Activated naive CD8-positive, alpha-beta T cell treated with anti-CD3 and anti-CD28 coated beads, Interleukin-2, amount 10 ng/mL, durations not matched to agents 7 days and 5 days (primary cell): Measurements from ENCODE around the gene ZNF276. TPM values are rescaled to one million over a fixed set of nuclear protein-coding genes. Genes with fewer than 3 reads are reported as not detected.
"Not testable (repeated sequence)": the region's sequence is repeated elsewhere in the genome, so short reads cannot be mapped to it uniquely, and the experiment has no call there.

Source experiments
- ATAC-seq: fragments of 150-1000 bp; cut with Tn5 transposase; one replicate; pipeline ENCODE4 v1.10.0; 2021; ENCODE audit warnings: low read depth, moderate library complexity
- POLR2A ChIA-PET: fragments of 350-600 bp; sonication (Branson Sonifier 250); formaldehyde crosslinking; loops from one replicate; lab custom pipeline; 2021; ENCODE audit warnings: antibody characterized with exemption; lab: Charles Lee
- DNase-seq: peaks from one replicate; pipeline ENCODE4 v3.0.0; 2021
- H3K27ac Mint-ChIP-seq: one replicate; pipeline ENCODE4 v1.8.0; 2022; ENCODE audit warnings: mild to moderate bottlenecking, mixed read lengths
- H3K27me3 Mint-ChIP-seq: one replicate; pipeline ENCODE4 v1.8.0; 2022; ENCODE audit warnings: mild to moderate bottlenecking, moderate library complexity, mixed read lengths
- H3K36me3 Mint-ChIP-seq: one replicate; pipeline ENCODE4 v1.8.0; 2021; ENCODE audit warnings: mild to moderate bottlenecking, mixed read lengths
- H3K4me1 Mint-ChIP-seq: one replicate; pipeline ENCODE4 v1.8.0; 2021; ENCODE audit warnings: mixed read lengths
- H3K4me3 Mint-ChIP-seq: one replicate; pipeline ENCODE4 v1.8.0; 2022; ENCODE audit warnings: mild to moderate bottlenecking, moderate library complexity, mixed read lengths
- H3K9me3 Mint-ChIP-seq: one replicate; pipeline ENCODE4 v1.8.0; 2021; ENCODE audit warnings: mixed read lengths
- total RNA-seq, 2 experiments: library from RNA; stranded (reverse); gene quantifications; one replicate each; pipeline ENCODE4 v1.2.3, GENCODE V29; 2021

Gene ZNF276
- total RNA-seq, 2 experiments from 2014 or later = 98.0 to 107 TPM

- Mint-ChIP-seq H3K36me3 (peaks cover 11% of the 10 kb centered on the region), H3K27me3 (no peaks in the 10 kb centered on the region), H3K27ac (no peak overlapping the region), H3K9me3 (no peaks in the 10 kb centered on the region), H3K4me3 (no peak overlapping the region), H3K4me1 (peaks cover 14% of the 10 kb centered on the region)
- ATAC-seq = no peak
- no peak for DNase-seq
- POLR2A ChIA-PET = no interaction called here
These were observed 29.9 kb upstream of the ZNF276 start for GRCh38 chr16:89691231-89691985.

DNA sequence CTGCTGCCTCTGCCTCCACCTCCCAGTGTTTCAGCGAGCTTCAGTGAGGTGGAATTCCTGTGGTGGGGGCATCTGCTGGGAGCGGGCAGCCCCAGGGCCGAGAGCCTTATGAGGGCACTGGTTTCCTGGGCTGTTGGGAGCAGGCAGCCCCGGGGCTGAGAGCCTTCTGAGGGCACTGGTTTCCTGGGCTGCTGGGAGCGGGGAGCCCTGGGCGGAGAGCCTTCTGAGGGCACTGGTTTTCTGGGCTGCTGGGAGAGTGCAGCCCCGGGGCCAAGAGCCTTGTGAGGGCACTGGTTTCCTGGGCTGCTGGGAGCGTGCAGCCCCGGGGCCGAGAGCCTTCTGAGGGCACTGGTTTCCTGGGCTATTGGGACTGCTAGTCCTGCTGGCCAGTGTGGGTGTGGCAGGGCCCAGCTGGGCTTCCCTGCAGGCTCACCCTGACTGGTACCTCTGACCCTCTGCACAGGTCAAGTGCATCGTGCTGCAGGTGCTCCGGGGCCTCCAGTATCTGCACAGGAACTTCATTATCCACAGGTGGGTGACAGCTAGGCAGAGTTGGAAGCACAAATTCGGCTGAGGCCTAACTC lies 29.3 kb upstream of the ZNF276 start:
- ATAC-seq = no peak
- Mint-ChIP-seq H3K36me3 (peaks cover 11% of the 10 kb centered on the region), H3K27ac (no peak overlapping the region), H3K4me3 (no peak overlapping the region), H3K4me1 (peaks cover 16% of the 10 kb centered on the region), H3K27me3 (no peaks in the 10 kb centered on the region), H3K9me3 (no peaks in the 10 kb centered on the region)
- DNase-seq = no peak
- POLR2A ChIA-PET = no interaction called here

DNA sequence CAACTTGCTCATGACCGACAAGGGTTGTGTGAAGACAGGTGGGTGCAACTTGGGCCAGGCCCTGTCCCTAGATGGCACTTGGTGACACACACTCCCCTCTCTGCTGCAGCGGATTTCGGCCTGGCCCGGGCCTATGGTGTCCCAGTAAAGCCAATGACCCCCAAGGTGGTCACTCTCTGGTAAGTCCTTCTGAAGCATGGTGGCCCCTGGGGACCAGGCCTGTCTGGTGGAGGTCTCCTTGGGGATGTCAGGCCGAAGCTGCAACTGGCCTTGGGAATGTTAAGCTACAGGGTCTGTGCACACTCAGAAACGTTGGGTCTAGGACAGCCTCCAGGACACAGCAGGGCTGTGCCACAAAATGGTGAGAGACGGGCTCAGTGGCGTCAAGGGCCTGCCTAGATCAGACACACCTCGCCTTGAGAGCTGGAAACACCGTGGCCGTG lies 28.0 kb upstream of the ZNF276 start:
- Mint-ChIP-seq H3K27ac (no peak overlapping the region), H3K4me3 (no peak overlapping the region), H3K4me1 (peaks cover 8% of the 10 kb centered on the region), H3K36me3 (peaks cover 11% of the 10 kb centered on the region), H3K27me3 (no peaks in the 10 kb centered on the region), H3K9me3 (no peaks in the 10 kb centered on the region)
- DNase-seq (no peak), ATAC-seq (no peak)
- POLR2A ChIA-PET = interaction anchor here (0.9 kb wide), 1 partner anchor 180 kb away, joined by 3 read pairs; the partner anchor contains the start of gene TCF25

GRCh38 chr16:89693931-89694783 lies 27.2 kb upstream of the ZNF276 start:
- Mint-ChIP-seq H3K9me3 (no peaks in the 10 kb centered on the region), H3K27ac (no peak overlapping the region), H3K36me3 (peaks cover 11% of the 10 kb centered on the region), H3K4me3 (no peak overlapping the region), H3K27me3 (no peaks in the 10 kb centered on the region), H3K4me1 (peaks cover 9% of the 10 kb centered on the region)
- POLR2A ChIA-PET = interaction anchor here (0.9 kb wide), 1 partner anchor 179 kb away, joined by 3 read pairs; the partner anchor contains the start of gene TCF25
- no peak for ATAC-seq
- no peak for DNase-seq

- POLR2A ChIA-PET, DNase-seq, H3K27me3 Mint-ChIP-seq: not testable (repeated sequence)
These were observed 26.6 kb upstream of the ZNF276 start for GRCh38 chr16:89694784-89695085.

DNA sequence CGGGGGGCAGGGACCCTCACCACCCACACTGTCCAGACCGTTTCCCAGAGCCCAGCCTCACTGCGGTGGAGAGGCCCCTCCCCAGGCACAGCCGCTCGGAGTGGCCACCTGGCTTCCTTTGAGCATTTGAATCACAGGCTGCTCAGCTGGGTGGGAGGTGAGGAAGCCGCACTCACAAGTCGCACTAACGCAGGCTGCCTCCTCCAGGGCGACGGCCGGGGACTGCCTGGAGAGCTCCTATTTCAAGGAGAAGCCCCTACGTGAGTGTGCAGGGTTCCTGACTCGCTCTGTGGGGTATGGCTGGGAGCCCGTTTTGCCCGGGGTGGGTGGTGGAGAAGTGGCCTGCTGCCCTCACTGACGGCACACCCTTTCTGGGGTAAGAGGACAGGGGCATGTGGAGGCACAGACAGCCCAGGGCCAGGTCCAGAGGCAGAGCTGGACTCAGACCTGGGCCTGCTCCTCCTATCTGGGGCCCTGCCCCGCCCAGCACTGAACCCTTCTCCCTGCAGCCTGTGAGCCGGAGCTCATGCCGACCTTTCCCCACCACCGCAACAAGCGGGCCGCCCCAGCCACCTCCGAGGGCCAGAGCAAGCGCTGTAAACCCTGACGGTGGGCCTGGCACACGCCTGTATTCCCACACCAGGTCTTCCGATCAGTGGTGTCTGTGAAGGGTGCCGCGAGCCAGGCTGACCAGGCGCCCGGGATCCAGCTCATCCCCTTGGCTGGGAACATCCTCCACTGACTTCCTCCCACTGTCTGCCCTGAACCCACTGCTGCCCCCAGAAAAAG lies 26.1 kb upstream of the ZNF276 start:
- ATAC-seq = no peak
- Mint-ChIP-seq H3K4me3 (no peak overlapping the region), H3K9me3 (no peaks in the 10 kb centered on the region), H3K4me1 (peaks cover 10% of the 10 kb centered on the region), H3K27me3 (no peaks in the 10 kb centered on the region), H3K27ac (no peak overlapping the region), H3K36me3 (peaks cover 8% of the 10 kb centered on the region)
- POLR2A ChIA-PET = interaction anchor here (0.7 to 3.8 kb wide), 2 partner anchors 8 to 178 kb away, joined by 3 to 18 read pairs; partner anchors contain the start of genes CDK10 and TCF25
- no peak for DNase-seq

More at GRCh38 chr16:89694784-89695085, 26.6 kb upstream of the ZNF276 start:
- peaks cover 11% of the 10 kb centered on the region for H3K36me3 Mint-ChIP-seq
- H3K27ac Mint-ChIP-seq, H3K4me3 Mint-ChIP-seq, H3K9me3 Mint-ChIP-seq, H3K4me1 Mint-ChIP-seq, ATAC-seq: not testable (repeated sequence)

- Mint-ChIP-seq H3K4me3 (no peak overlapping the region), H3K9me3 (no peaks in the 10 kb centered on the region), H3K4me1 (peaks cover 10% of the 10 kb centered on the region), H3K27ac (no peak overlapping the region), H3K27me3 (no peaks in the 10 kb centered on the region), H3K36me3 (peaks cover 6% of the 10 kb centered on the region)
- ATAC-seq = no peak
- POLR2A ChIA-PET = interaction anchor here (0.7 to 3.8 kb wide), 2 partner anchors 9 to 177 kb away, joined by 3 to 18 read pairs; partner anchors contain the start of genes CDK10 and TCF25
- no peak for DNase-seq
These were observed 25.3 kb upstream of the ZNF276 start for GRCh38 chr16:89695875-89696669.

DNA sequence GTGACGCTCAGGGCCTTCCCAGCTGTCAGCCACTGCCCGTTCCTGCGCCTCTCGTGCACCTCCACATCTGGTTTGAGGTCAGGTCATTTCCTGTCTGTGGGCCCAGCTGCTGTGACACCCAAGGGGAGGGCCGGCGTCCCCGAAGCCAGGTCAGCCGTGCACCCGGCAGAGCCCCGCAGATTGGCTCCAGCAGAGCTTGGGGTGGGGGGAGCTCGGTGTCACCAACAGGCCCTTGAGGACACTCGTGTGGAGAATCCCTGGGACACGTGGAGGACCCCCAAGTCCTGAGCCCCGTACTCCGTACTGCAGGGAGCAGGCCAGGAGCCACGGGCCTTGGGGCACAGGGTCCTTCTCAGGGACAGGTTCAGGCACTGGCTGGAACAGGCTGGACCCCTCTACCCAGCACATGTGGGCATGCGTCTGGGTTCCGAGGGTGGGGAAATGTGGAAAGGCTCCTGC lies 24.6 kb upstream of the ZNF276 start:
- Mint-ChIP-seq H3K27me3 (no peaks in the 10 kb centered on the region), H3K9me3 (no peaks in the 10 kb centered on the region), H3K4me1 (peaks cover 10% of the 10 kb centered on the region), H3K4me3 (no peak overlapping the region), H3K36me3 (peaks cover 6% of the 10 kb centered on the region), H3K27ac (no peak overlapping the region)
- DNase-seq (peak; percentile 61), ATAC-seq (no peak)
- POLR2A ChIA-PET = interaction anchor here (1.0 to 3.8 kb wide), 2 partner anchors 10 to 177 kb away, joined by 5 to 18 read pairs; partner anchors contain the start of genes CDK10 and TCF25

- no peak overlapping the region for H3K27ac Mint-ChIP-seq
These were observed 24.1 kb upstream of the ZNF276 start for GRCh38 chr16:89697161-89697615.

DNA sequence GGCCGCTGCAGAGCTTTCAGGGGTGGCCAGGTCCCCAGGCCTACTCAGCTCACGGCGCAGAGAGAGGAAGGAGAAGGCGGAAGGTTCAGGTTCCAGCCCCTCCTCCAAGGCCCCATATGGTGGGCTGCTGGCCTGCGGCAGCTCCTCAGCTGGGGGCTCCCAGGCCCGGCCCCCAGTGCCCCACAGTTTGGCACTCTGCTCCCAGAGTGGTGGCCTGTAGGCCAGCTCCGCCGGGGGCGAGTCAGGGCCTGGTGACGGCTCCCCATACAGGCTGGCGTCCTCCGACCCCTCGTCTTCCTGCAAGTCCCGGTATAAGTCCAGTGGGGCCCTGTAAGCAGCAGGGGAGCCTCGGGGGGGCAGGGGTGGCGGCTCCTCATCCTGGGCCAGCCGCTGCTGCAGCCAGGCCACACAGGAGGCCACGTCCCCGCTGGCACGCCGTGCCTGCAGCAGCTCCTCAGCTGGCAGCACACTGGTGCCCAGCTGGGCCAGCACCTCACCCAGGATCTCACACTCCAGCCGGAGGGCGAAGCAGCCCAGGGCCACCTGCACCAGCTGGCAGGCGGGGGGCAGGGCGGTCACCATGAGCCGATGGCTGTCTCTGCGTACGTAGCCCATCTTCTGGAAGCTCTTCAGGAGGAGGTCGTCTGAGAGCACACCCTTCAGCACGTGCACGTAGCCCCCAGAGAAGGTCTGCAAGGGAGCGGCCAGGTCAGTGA lies 23.6 kb upstream of the ZNF276 start:
- no peaks in the 10 kb centered on the region for H3K9me3 Mint-ChIP-seq
- DNase-seq (no peak), ATAC-seq (no peak)
- H3K4me1 Mint-ChIP-seq = peaks cover 14% of the 10 kb centered on the region
- peaks cover 6% of the 10 kb centered on the region for H3K36me3 Mint-ChIP-seq
- no peak overlapping the region for H3K4me3 Mint-ChIP-seq
- POLR2A ChIA-PET = interaction anchor here (0.7 to 3.8 kb wide), 4 partner anchors 11 to 176 kb away, joined by 3 to 18 read pairs (median 6); partner anchors contain the start of genes CDK10, CHMP1A, SPATA33 and TCF25
- no peak overlapping the region for H3K27ac Mint-ChIP-seq
- no peaks in the 10 kb centered on the region for H3K27me3 Mint-ChIP-seq

More at GRCh38 chr16:89697161-89697615, 24.1 kb upstream of the ZNF276 start:
- Mint-ChIP-seq H3K36me3 (peaks cover 6% of the 10 kb centered on the region), H3K4me3 (no peak overlapping the region), H3K9me3 (no peaks in the 10 kb centered on the region), H3K4me1 (peaks cover 10% of the 10 kb centered on the region), H3K27me3 (no peaks in the 10 kb centered on the region)
- DNase-seq = no peak
- POLR2A ChIA-PET = interaction anchor here (0.7 to 3.8 kb wide), 3 partner anchors 10 to 176 kb away, joined by 5 to 18 read pairs (median 6); partner anchors contain the start of genes CDK10 and TCF25
- ATAC-seq = no peak

DNA sequence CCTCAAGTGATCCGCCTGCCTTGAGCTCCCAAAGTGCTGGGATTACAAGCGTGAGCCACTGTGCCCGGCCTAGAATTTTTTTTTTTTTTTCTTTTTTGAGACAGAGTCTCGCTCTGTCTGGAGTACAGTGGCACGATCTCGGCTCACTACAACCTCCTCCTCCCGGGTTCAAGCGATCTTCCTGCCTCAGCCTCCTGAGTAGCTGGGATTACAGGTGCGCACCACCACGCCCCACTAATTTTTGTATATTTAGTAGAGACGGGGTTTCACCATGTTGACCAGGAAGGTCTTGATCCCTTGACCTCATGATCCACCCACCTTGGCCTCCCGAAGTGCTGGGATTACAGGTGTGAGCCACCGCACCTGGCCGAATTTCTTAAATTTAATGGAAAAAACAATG lies 22.6 kb upstream of the ZNF276 start:
- H3K27me3 Mint-ChIP-seq, H3K9me3 Mint-ChIP-seq, DNase-seq, H3K27ac Mint-ChIP-seq, H3K36me3 Mint-ChIP-seq, ATAC-seq, H3K4me3 Mint-ChIP-seq: not testable (repeated sequence)
- peaks cover 14% of the 10 kb centered on the region for H3K4me1 Mint-ChIP-seq
- POLR2A ChIA-PET = interaction anchor here (0.7 to 5.1 kb wide), 5 partner anchors 12 to 165 kb away, joined by 3 to 28 read pairs (median 7); partner anchors contain the start of genes CDK10, CHMP1A and SPATA33
